GM23248 (cell line): ENCODE results near the gene ANKRD42.

Source experiments
- EZH2 ChIP-seq: fragments of 200-600 bp; sonication (generic); IDR thresholded peaks from 2 replicates; pipeline ENCODE4 v1.6.1; 2018; ENCODE audit warnings: antibody characterized with exemption, mild to moderate bottlenecking; ENCODE audit not compliant: insufficient read depth, poor library complexity, severe bottlenecking
- EZH2phosphoT487 ChIP-seq: fragments of 200-600 bp; sonication (generic); IDR thresholded peaks from 2 replicates; pipeline ENCODE4 v1.6.1; 2018; ENCODE audit warnings: antibody characterized with exemption, moderate library complexity, mild to moderate bottlenecking, low read depth; ENCODE audit not compliant: insufficient read depth

- TF ChIP-seq EZH2 (no peak), EZH2phosphoT487 (no peak)
Measured at GRCh38 chr11:83159902-83160865, 33.3 kb upstream of the ANKRD42 start.
